ENCODE data around the gene DHRSX.

DHRSX gene

GRCh38 chrX:2435465-2435864, 65.3 kb downstream of the DHRSX start:
- Histone ChIP-seq H4K8ac (ENCODE audit: low read depth, low read length) (no peak overlapping the region), H2BK12ac (ENCODE audit: low read length) (no peak overlapping the region), H2BK5ac (ENCODE audit: low read length) (no peak overlapping the region), H3K4me3 (ENCODE audit: low read length in 2 of 2) (no peak overlapping the region), H2BK120ac (ENCODE audit: low read depth, low read length) (no peak overlapping the region), H3K79me1 (ENCODE audit: low read depth, low read length) (no peaks in the 10 kb centered on the region), H3K14ac (ENCODE audit: low read length) (no peak overlapping the region), H2AK5ac (ENCODE audit: low read depth, low read length) (no peak overlapping the region), H3K23ac (ENCODE audit: low read depth, low read length, poor library complexity) (no peak overlapping the region), H3K4me1 (ENCODE audit: control insufficient read depth in 2 of 2, insufficient read depth in 1 of 2, low read depth in 1 of 2, low read length in 2 of 2) (peaks cover 0 to 10% of the 10 kb centered on the region in 2 donors), H2AFZ (ENCODE audit: low read length) (no peak overlapping the region), H3K4ac (ENCODE audit: low read length) (no peak overlapping the region), H3K18ac (ENCODE audit: low read length) (no peak overlapping the region), H3K4me2 (ENCODE audit: insufficient read depth, low read length, poor library complexity, severe bottlenecking) (no peak overlapping the region), H3K27ac (replicated peaks; ENCODE audit: low read length) (no peak overlapping the region), H2BK15ac (ENCODE audit: low read length) (no peak overlapping the region), H3K9ac (ENCODE audit: low read depth, low read length, poor library complexity) (no peak overlapping the region), H3K27me3 (ENCODE audit: control insufficient read depth in 3 of 3, insufficient read depth in 3 of 3, low read depth in 1 of 3, low read length in 3 of 3) (no peaks in the 10 kb centered on the region), H3K36me3 (replicated peaks in 1 of 2; ENCODE audit: control insufficient read depth in 2 of 2, insufficient read depth in 2 of 2, low read length in 2 of 2) (peaks cover 5 to 8% of the 10 kb centered on the region in 2 donors), H4K91ac (ENCODE audit: low read depth, low read length, poor library complexity) (no peak overlapping the region), H3K9me3 (replicated peaks in 1 of 2; ENCODE audit: control insufficient read depth in 2 of 2, insufficient read depth in 1 of 2, low read depth in 1 of 2, low read length in 2 of 2) (peaks cover 4 to 18% of the 10 kb centered on the region in 2 donors)
- WGBS, 2 donors (ENCODE audit: extremely low coverage in 2 of 2, insufficient read length in 2 of 2, insufficient replicate concordance in 1 of 2) = no CpG with 5 or more reads among the region's 2 CpGs
- no peak for DNase-seq (ENCODE audit: low spot score)

- Histone ChIP-seq H2BK12ac (ENCODE audit: low read length) (no peak overlapping the region), H3K27me3 (ENCODE audit: control insufficient read depth in 3 of 3, insufficient read depth in 3 of 3, low read depth in 1 of 3, low read length in 3 of 3) (no peaks in the 10 kb centered on the region), H3K23ac (ENCODE audit: low read depth, low read length, poor library complexity) (no peak overlapping the region), H2AFZ (ENCODE audit: low read length) (no peak overlapping the region), H3K14ac (ENCODE audit: low read length) (no peak overlapping the region), H3K18ac (ENCODE audit: low read length) (no peak overlapping the region), H3K4me1 (ENCODE audit: control insufficient read depth in 2 of 2, insufficient read depth in 1 of 2, low read depth in 1 of 2, low read length in 2 of 2) (peaks cover 0 to 10% of the 10 kb centered on the region in 2 donors), H3K27ac (replicated peaks; ENCODE audit: low read length) (no peak overlapping the region), H2BK120ac (ENCODE audit: low read depth, low read length) (no peak overlapping the region), H2BK5ac (ENCODE audit: low read length) (no peak overlapping the region), H3K4me2 (ENCODE audit: insufficient read depth, low read length, poor library complexity, severe bottlenecking) (no peak overlapping the region), H3K36me3 (replicated peaks in 1 of 2; ENCODE audit: control insufficient read depth in 2 of 2, insufficient read depth in 2 of 2, low read length in 2 of 2) (peaks cover 3 to 8% of the 10 kb centered on the region in 2 donors), H4K91ac (ENCODE audit: low read depth, low read length, poor library complexity) (no peak overlapping the region), H2BK15ac (ENCODE audit: low read length) (no peak overlapping the region), H3K4ac (ENCODE audit: low read length) (no peak overlapping the region), H4K8ac (ENCODE audit: low read depth, low read length) (no peak overlapping the region), H3K9me3 (replicated peaks in 1 of 2; ENCODE audit: control insufficient read depth in 2 of 2, insufficient read depth in 1 of 2, low read depth in 1 of 2, low read length in 2 of 2) (peaks cover under 1 to 9% of the 10 kb centered on the region in 2 donors), H3K79me1 (ENCODE audit: low read depth, low read length) (no peaks in the 10 kb centered on the region), H3K9ac (ENCODE audit: low read depth, low read length, poor library complexity) (no peak overlapping the region), H2AK5ac (ENCODE audit: low read depth, low read length) (no peak overlapping the region), H3K4me3 (ENCODE audit: low read length in 2 of 2) (no peak overlapping the region)
- DNase-seq (ENCODE audit: low spot score) = no peak
- WGBS, 2 donors (ENCODE audit: extremely low coverage in 2 of 2, insufficient read length in 2 of 2, insufficient replicate concordance in 1 of 2) = no CpG with 5 or more reads among the region's 12 CpGs
Observed at GRCh38 chrX:2434270-2435163, 66.3 kb downstream of the DHRSX start.

GRCh38 chrX:2432298-2432863, 68.4 kb downstream of the DHRSX start:
- H2BK5ac ChIP-seq (ENCODE audit: low read length) = no peak overlapping the region
- H3K23ac ChIP-seq (ENCODE audit: low read depth, low read length, poor library complexity) = no peak overlapping the region
- no peak for DNase-seq (ENCODE audit: low spot score)
- no peaks in the 10 kb centered on the region for H3K79me1 ChIP-seq (ENCODE audit: low read depth, low read length)
- peaks cover 0 to 10% of the 10 kb centered on the region in 2 donors for H3K4me1 ChIP-seq (ENCODE audit: control insufficient read depth in 2 of 2, insufficient read depth in 1 of 2, low read depth in 1 of 2, low read length in 2 of 2)
- H3K27me3 ChIP-seq (ENCODE audit: control insufficient read depth in 3 of 3, insufficient read depth in 3 of 3, low read depth in 1 of 3, low read length in 3 of 3) = no peaks in the 10 kb centered on the region
- no peak overlapping the region for H2BK12ac ChIP-seq (ENCODE audit: low read length)
- H3K14ac ChIP-seq (ENCODE audit: low read length) = no peak overlapping the region
- H4K8ac ChIP-seq (ENCODE audit: low read depth, low read length) = no peak overlapping the region
- H3K4me2 ChIP-seq (ENCODE audit: insufficient read depth, low read length, poor library complexity, severe bottlenecking) = no peak overlapping the region
- H2AK5ac ChIP-seq (ENCODE audit: low read depth, low read length) = no peak overlapping the region
- no peak overlapping the region for H3K4me3 ChIP-seq (ENCODE audit: low read length in 2 of 2)
- H3K36me3 ChIP-seq (replicated peaks in 1 of 2; ENCODE audit: control insufficient read depth in 2 of 2, insufficient read depth in 2 of 2, low read length in 2 of 2) = peaks cover 4 to 8% of the 10 kb centered on the region in 2 donors
- H3K9ac ChIP-seq (ENCODE audit: low read depth, low read length, poor library complexity) = no peak overlapping the region
- no peak overlapping the region for H4K91ac ChIP-seq (ENCODE audit: low read depth, low read length, poor library complexity)
- peaks cover 0 to 3% of the 10 kb centered on the region in 2 donors for H3K9me3 ChIP-seq (replicated peaks in 1 of 2; ENCODE audit: control insufficient read depth in 2 of 2, insufficient read depth in 1 of 2, low read depth in 1 of 2, low read length in 2 of 2)
- H3K4ac ChIP-seq (ENCODE audit: low read length) = no peak overlapping the region
- WGBS, 2 donors (ENCODE audit: extremely low coverage in 2 of 2, insufficient read length in 2 of 2, insufficient replicate concordance in 1 of 2) = no CpG with 5 or more reads among the region's 11 CpGs
- H2BK15ac ChIP-seq (ENCODE audit: low read length) = no peak overlapping the region
- no peak overlapping the region for H2AFZ ChIP-seq (ENCODE audit: low read length)
- no peak overlapping the region for H3K27ac ChIP-seq (replicated peaks; ENCODE audit: low read length)
- no peak overlapping the region for H2BK120ac ChIP-seq (ENCODE audit: low read depth, low read length)
- no peak overlapping the region for H3K18ac ChIP-seq (ENCODE audit: low read length)

GRCh38 chrX:2430265-2430825, 70.4 kb downstream of the DHRSX start:
- no peak overlapping the region for H2BK12ac ChIP-seq (ENCODE audit: low read length)
- DNase-seq (ENCODE audit: low spot score) = no peak
- no peak overlapping the region for H4K8ac ChIP-seq (ENCODE audit: low read depth, low read length)
- no peak overlapping the region for H3K9ac ChIP-seq (ENCODE audit: low read depth, low read length, poor library complexity)
- no peaks in the 10 kb centered on the region for H3K27me3 ChIP-seq (ENCODE audit: control insufficient read depth in 3 of 3, insufficient read depth in 3 of 3, low read depth in 1 of 3, low read length in 3 of 3)
- H2BK120ac ChIP-seq (ENCODE audit: low read depth, low read length) = no peak overlapping the region
- no peak overlapping the region for H2AFZ ChIP-seq (ENCODE audit: low read length)
- H4K91ac ChIP-seq (ENCODE audit: low read depth, low read length, poor library complexity) = no peak overlapping the region
- no peak overlapping the region for H3K4me2 ChIP-seq (ENCODE audit: insufficient read depth, low read length, poor library complexity, severe bottlenecking)
- no peak overlapping the region for H3K27ac ChIP-seq (replicated peaks; ENCODE audit: low read length)
- H3K4me1 ChIP-seq (ENCODE audit: control insufficient read depth in 2 of 2, insufficient read depth in 1 of 2, low read depth in 1 of 2, low read length in 2 of 2) = peaks cover 0 to 10% of the 10 kb centered on the region in 2 donors
- no peak overlapping the region for H3K14ac ChIP-seq (ENCODE audit: low read length)
- H2AK5ac ChIP-seq (ENCODE audit: low read depth, low read length) = no peak overlapping the region
- H3K79me1 ChIP-seq (ENCODE audit: low read depth, low read length) = no peaks in the 10 kb centered on the region
- peak overlapping the region; percentile 30 for H3K18ac ChIP-seq (ENCODE audit: low read length)
- H3K23ac ChIP-seq (ENCODE audit: low read depth, low read length, poor library complexity) = no peak overlapping the region
- no CpG with 5 or more reads among the region's 13 CpGs for WGBS, 2 donors (ENCODE audit: extremely low coverage in 2 of 2, insufficient read length in 2 of 2, insufficient replicate concordance in 1 of 2)
- H3K9me3 ChIP-seq (replicated peaks in 1 of 2; ENCODE audit: control insufficient read depth in 2 of 2, insufficient read depth in 1 of 2, low read depth in 1 of 2, low read length in 2 of 2) = peaks cover 5 to 9% of the 10 kb centered on the region in 2 donors
- H2BK5ac ChIP-seq (ENCODE audit: low read length) = no peak overlapping the region
- no peak overlapping the region for H2BK15ac ChIP-seq (ENCODE audit: low read length)
- peaks cover 6 to 9% of the 10 kb centered on the region in 2 donors for H3K36me3 ChIP-seq (replicated peaks in 1 of 2; ENCODE audit: control insufficient read depth in 2 of 2, insufficient read depth in 2 of 2, low read length in 2 of 2)
- H3K4me3 ChIP-seq (ENCODE audit: low read length in 2 of 2) = no peak overlapping the region
- no peak overlapping the region for H3K4ac ChIP-seq (ENCODE audit: low read length)
